HCT116 (cell line): Measurements from ENCODE around the gene SGIP1. TPM values are rescaled to one million over a fixed set of nuclear protein-coding genes. Genes with fewer than 3 reads are reported as not detected.

Source experiments
- ATAC-seq: fragments of 200-7000 bp; cut with Tn5 transposase; 2 replicates; pipeline ENCODE4 v1.9.1; 2020; ENCODE audit warnings: mild to moderate bottlenecking, moderate library complexity
- BruUV-seq: library from RNA; stranded (reverse); fragments of 400-500 nt; replicated peaks from 2 replicates; lab custom pipeline; 2021; lab: Mats Ljungman, UMichigan
- CTCF ChIA-PET: fragments of 300-600 bp; sonication (Branson Sonifier 250); formaldehyde crosslinking; loops from one replicate; lab custom pipeline; 2021; ENCODE audit warnings: antibody characterized with exemption; lab: Charles Lee
- POLR2A ChIA-PET: fragments of 300-600, 350-600 bp; sonication (Branson Sonifier 250); formaldehyde crosslinking; loops from one replicate; lab custom pipeline; 2021; ENCODE audit warnings: antibody characterized with exemption; lab: Charles Lee
- RAD21 ChIA-PET, 2 experiments: fragments of 300-600 bp; sonication (Branson Sonifier 250); formaldehyde crosslinking; loops; one replicate each; lab custom pipeline; 2023; ENCODE audit warnings: low total read pairs in 2 of 2; ENCODE audit not compliant: uncharacterized antibody in 2 of 2, unreplicated experiment in 2 of 2, low non-redundant PET in 1 of 2; lab: Charles Lee
- DNase-seq: peaks from one replicate; pipeline ENCODE4 v3.0.0-alpha.2; 2010; ENCODE audit warnings: low read depth, low spot score
- H2AFZ ChIP-seq: fragments of 200-600 bp; shearing (Covaris generic), sonication (generic); 2 replicates; pipeline ENCODE4 v1.6.1; 2017; ENCODE audit warnings: low read depth, mixed run types, mixed read lengths, antibody characterized with exemption, low read length; ENCODE audit not compliant: poor library complexity, severe bottlenecking
- H3K27ac ChIP-seq: 2 replicates; pipeline ENCODE4 v1.5.1; 2012; ENCODE audit warnings: low read depth, low read length
- H3K27me3 ChIP-seq: fragments of 200-600 bp; sonication (generic); 2 replicates; pipeline ENCODE4 v1.6.1; 2016; ENCODE audit warnings: mixed run types, low read length, mixed read lengths; ENCODE audit not compliant: insufficient read depth
- H3K36me3 ChIP-seq, 2 experiments: fragments of 200-500 bp in 1 of 2; fragments of 200-600 bp in 1 of 2; sonication (Bioruptor generic) in 1 of 2; sonication (generic) in 1 of 2; 2 replicates each; pipeline versions ENCODE4 v1.5.1 to v1.6.1; 2014 to 2016; ENCODE audit warnings: low read length in 2 of 2, inconsistent platforms in 1 of 2, mixed read lengths in 1 of 2, mixed run types in 1 of 2; ENCODE audit not compliant: insufficient read depth in 2 of 2, control insufficient read depth in 1 of 2
- H3K4me1 ChIP-seq, 2 experiments: fragments of 200-600 bp in 1 of 2; sonication (generic) in 1 of 2; 2 replicates each; pipeline versions ENCODE4 v1.5.1 to v1.6.1; 2012 to 2017; ENCODE audit warnings: low read length in 2 of 2, inconsistent platforms in 1 of 2, mild to moderate bottlenecking in 1 of 2, mixed read lengths in 1 of 2, mixed run types in 1 of 2, moderate library complexity in 1 of 2; ENCODE audit not compliant: insufficient read depth in 2 of 2, control insufficient read depth in 1 of 2
- H3K4me2 ChIP-seq: fragments of 200-600 bp; sonication (generic); 2 replicates; pipeline ENCODE4 v1.6.1; 2017; ENCODE audit warnings: mixed run types, low read length, mixed read lengths
- H3K4me3 ChIP-seq, 2 experiments: fragments of 200-600 bp in 1 of 2; sonication (generic) in 1 of 2; replicated peaks in 1 of 2; 2 replicates each; pipeline ENCODE4 v1.5.1; 2011 to 2016; ENCODE audit warnings: low read length in 2 of 2, control low read depth in 1 of 2, low read depth in 1 of 2, mild to moderate bottlenecking in 1 of 2, mixed read lengths in 1 of 2, mixed run types in 1 of 2
- H3K79me2 ChIP-seq: fragments of 200-600 bp; sonication (generic); 2 replicates; pipeline ENCODE4 v1.6.1; 2017; ENCODE audit warnings: mild to moderate bottlenecking, mixed run types, low read length, moderate library complexity, mixed read lengths; ENCODE audit not compliant: insufficient read depth
- H3K9ac ChIP-seq: fragments of 200-600 bp; sonication (generic); 2 replicates; pipeline ENCODE4 v1.6.1; 2016; ENCODE audit warnings: low read length, mixed read lengths
- H3K9me2 ChIP-seq: fragments of 200-600 bp; sonication (generic), shearing (Covaris generic); 2 replicates; pipeline ENCODE4 v1.6.1; 2017; ENCODE audit warnings: mixed run types, mild to moderate bottlenecking, moderate library complexity; ENCODE audit not compliant: insufficient read depth
- H3K9me3 ChIP-seq, 2 experiments: fragments of 200-500 bp in 1 of 2; fragments of 200-600 bp in 1 of 2; sonication (Bioruptor generic) in 1 of 2; sonication (generic) in 1 of 2; 2 replicates each; pipeline ENCODE4 v1.6.1; 2014 to 2017; ENCODE audit warnings: low read length in 2 of 2, mixed read lengths in 2 of 2, inconsistent platforms in 1 of 2, low read depth in 1 of 2, mild to moderate bottlenecking in 1 of 2, mixed run types in 1 of 2, moderate library complexity in 1 of 2; ENCODE audit not compliant: control insufficient read depth in 1 of 2, insufficient read depth in 1 of 2
- H4K20me1 ChIP-seq: fragments of 200-600 bp; sonication (generic), shearing (Covaris generic); 2 replicates; pipeline ENCODE4 v1.6.1; 2017; ENCODE audit warnings: mixed run types, mild to moderate bottlenecking, moderate library complexity; ENCODE audit not compliant: insufficient read depth
- CBX3 ChIP-seq: IDR thresholded peaks from 2 replicates; pipeline ENCODE4 v1.6.1; 2012; ENCODE audit warnings: low read depth
- CEBPB ChIP-seq: IDR thresholded peaks from 2 replicates; pipeline ENCODE4 v1.6.1; 2012; ENCODE audit warnings: low read depth
- EGR1 ChIP-seq: IDR thresholded peaks from 2 replicates; pipeline ENCODE4 v1.6.1; 2012; ENCODE audit warnings: low read depth
- EZH2 ChIP-seq: fragments of 200-600 bp; sonication (generic); IDR thresholded peaks from 2 replicates; pipeline ENCODE4 v1.6.1; 2017; ENCODE audit warnings: antibody characterized with exemption, mixed run types
- FOSL1 ChIP-seq: IDR thresholded peaks from 2 replicates; pipeline ENCODE4 v1.6.1; 2012; ENCODE audit warnings: low read depth
- POLR2A ChIP-seq: IDR thresholded peaks from 2 replicates; pipeline ENCODE4 v1.7.0; 2011; ENCODE audit warnings: borderline replicate concordance; ENCODE audit not compliant: insufficient read depth, insufficient read length; ENCODE audit errors: extremely low read depth
- POLR2AphosphoS5 ChIP-seq: IDR thresholded peaks from 2 replicates; pipeline ENCODE4 v1.6.1; 2011; ENCODE audit warnings: mild to moderate bottlenecking, low read depth, low read length, moderate library complexity
- RAD21 ChIP-seq: IDR thresholded peaks from 2 replicates; pipeline ENCODE4 v1.6.1; 2012; ENCODE audit warnings: low read depth, mild to moderate bottlenecking
- SIN3A ChIP-seq: IDR thresholded peaks from 2 replicates; pipeline ENCODE4 v1.6.1; 2012; ENCODE audit warnings: low read depth
- SP1 ChIP-seq: IDR thresholded peaks from 2 replicates; pipeline ENCODE4 v1.6.1; 2012; ENCODE audit warnings: low read depth
- SRF ChIP-seq: IDR thresholded peaks from 2 replicates; pipeline ENCODE4 v1.6.1; 2012; ENCODE audit warnings: low read depth
- TCF7L2 ChIP-seq: IDR thresholded peaks from 2 replicates; pipeline ENCODE4 v1.7.0; 2011; ENCODE audit warnings: borderline replicate concordance, inconsistent platforms; ENCODE audit not compliant: insufficient read depth, insufficient read length; ENCODE audit errors: extremely low read depth
- YY1 ChIP-seq: IDR thresholded peaks from 2 replicates; pipeline ENCODE4 v1.6.1; 2011; ENCODE audit warnings: low read length, low read depth, moderate library complexity, mild to moderate bottlenecking; ENCODE audit not compliant: insufficient replicate concordance; ENCODE audit errors: extremely low read depth
- ZNF274 ChIP-seq: fragments of 200-500 bp; sonication (Bioruptor generic); IDR thresholded peaks from 2 replicates; pipeline ENCODE4 v1.6.1; 2014; ENCODE audit warnings: mild to moderate bottlenecking, low read depth, low read length, inconsistent platforms
- intact Hi-C: fragments of 100-400 bp; cut with micrococcal nuclease; formaldehyde crosslinking; loops from 2 replicates; pipeline ENCODE4 v1.10.0; 2022
- total RNA-seq: library from RNA; stranded (reverse); gene quantifications from one replicate; pipeline ENCODE4 v1.2.1, GENCODE V29; 2021; ENCODE audit not compliant: unreplicated experiment
- TF ChIP-seq, protein P1 (sequence below): IDR thresholded peaks from 2 replicates; pipeline ENCODE4 v1.6.1; 2012
- TF ChIP-seq, protein P2 (sequence below): IDR thresholded peaks from 2 replicates; pipeline ENCODE4 v1.6.1; 2012
- TF ChIP-seq, protein P3 (sequence below): IDR thresholded peaks from 2 replicates; pipeline ENCODE4 v1.6.1; 2011; ENCODE audit warnings: mild to moderate bottlenecking, low read length, moderate library complexity; ENCODE audit not compliant: insufficient replicate concordance; ENCODE audit errors: extremely low read depth
- TF ChIP-seq, protein P4 (sequence below), 3 experiments: fragments of 200-600 bp in 1 of 3; sonication (generic) in 1 of 3; IDR thresholded peaks in 2 of 3; conservative IDR thresholded peaks in 1 of 3; 2 replicates each; pipeline ENCODE4 v1.5.1; 2012 to 2017; ENCODE audit warnings: low read depth in 2 of 3, low read length in 2 of 3, antibody characterized with exemption in 1 of 3, borderline replicate concordance in 1 of 3, control low read depth in 1 of 3, mild to moderate bottlenecking in 1 of 3, mixed read lengths in 1 of 3, mixed run types in 1 of 3, moderate library complexity in 1 of 3; ENCODE audit not compliant: insufficient read depth in 1 of 3

Gene SGIP1
- total RNA-seq, 1 experiment from 2014 or later, result 0.15 TPM

DNA sequence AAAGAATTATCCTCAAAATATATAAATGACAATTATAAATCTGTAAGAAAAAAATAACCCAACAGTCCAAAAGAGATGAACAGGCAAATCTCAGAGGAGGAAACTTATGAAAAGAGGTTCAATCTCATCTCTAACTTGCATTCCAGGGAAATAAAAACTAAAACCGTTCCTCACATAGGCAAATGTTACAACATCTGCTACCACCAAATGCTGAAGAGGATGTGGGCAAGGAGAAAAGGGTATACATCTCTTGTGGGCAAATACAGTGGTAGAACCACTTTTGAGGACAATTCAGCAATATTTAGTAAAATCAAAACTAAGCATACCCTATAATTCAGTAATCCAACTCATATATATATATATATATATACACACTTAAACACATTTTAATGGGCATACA is 33.7 kb upstream of the SGIP1 start:
- no peak for ATAC-seq
- no peak overlapping the region for H3K4me3 ChIP-seq
- H4K20me1 ChIP-seq, result no peaks in the 10 kb centered on the region
- H3K27ac ChIP-seq, result no peak overlapping the region
- H3K9me2 ChIP-seq, result 0 out of 2 replicates have a peak, but pooled peaks cover 3% of the 10 kb centered on the region
- intact Hi-C loops, result loop anchor here (5.0 kb wide), 1 partner anchor 227 kb away; no protein-coding TSS in a partner anchor
- H3K9me3 ChIP-seq, result no peaks in the 10 kb centered on the region
- H3K36me3 ChIP-seq, result no peaks in the 10 kb centered on the region
- no peaks in the 10 kb centered on the region for H3K79me2 ChIP-seq
- CTCF ChIA-PET, result no interaction called here
- TF ChIP-seq CEBPB (no peak), EGR1 (no peak), POLR2A (no peak), TCF7L2 (no peak), YY1 (no peak), SIN3A (no peak), CBX3 (no peak), EZH2 (no peak), POLR2AphosphoS5 (no peak), SP1 (no peak), FOSL1 (no peak), SRF (no peak), RAD21 (no peak), ZNF274 (no peak)
- TF ChIP-seq, protein P1, sequence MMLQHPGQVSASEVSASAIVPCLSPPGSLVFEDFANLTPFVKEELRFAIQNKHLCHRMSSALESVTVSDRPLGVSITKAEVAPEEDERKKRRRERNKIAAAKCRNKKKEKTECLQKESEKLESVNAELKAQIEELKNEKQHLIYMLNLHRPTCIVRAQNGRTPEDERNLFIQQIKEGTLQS, result no peak
- TF ChIP-seq, protein P2, sequence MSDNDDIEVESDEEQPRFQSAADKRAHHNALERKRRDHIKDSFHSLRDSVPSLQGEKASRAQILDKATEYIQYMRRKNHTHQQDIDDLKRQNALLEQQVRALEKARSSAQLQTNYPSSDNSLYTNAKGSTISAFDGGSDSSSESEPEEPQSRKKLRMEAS, result no peak
- TF ChIP-seq, protein P3, sequence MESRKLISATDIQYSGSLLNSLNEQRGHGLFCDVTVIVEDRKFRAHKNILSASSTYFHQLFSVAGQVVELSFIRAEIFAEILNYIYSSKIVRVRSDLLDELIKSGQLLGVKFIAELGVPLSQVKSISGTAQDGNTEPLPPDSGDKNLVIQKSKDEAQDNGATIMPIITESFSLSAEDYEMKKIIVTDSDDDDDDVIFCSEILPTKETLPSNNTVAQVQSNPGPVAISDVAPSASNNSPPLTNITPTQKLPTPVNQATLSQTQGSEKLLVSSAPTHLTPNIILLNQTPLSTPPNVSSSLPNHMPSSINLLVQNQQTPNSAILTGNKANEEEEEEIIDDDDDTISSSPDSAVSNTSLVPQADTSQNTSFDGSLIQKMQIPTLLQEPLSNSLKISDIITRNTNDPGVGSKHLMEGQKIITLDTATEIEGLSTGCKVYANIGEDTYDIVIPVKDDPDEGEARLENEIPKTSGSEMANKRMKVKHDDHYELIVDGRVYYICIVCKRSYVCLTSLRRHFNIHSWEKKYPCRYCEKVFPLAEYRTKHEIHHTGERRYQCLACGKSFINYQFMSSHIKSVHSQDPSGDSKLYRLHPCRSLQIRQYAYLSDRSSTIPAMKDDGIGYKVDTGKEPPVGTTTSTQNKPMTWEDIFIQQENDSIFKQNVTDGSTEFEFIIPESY, result no peak
- TF ChIP-seq, protein P4, sequence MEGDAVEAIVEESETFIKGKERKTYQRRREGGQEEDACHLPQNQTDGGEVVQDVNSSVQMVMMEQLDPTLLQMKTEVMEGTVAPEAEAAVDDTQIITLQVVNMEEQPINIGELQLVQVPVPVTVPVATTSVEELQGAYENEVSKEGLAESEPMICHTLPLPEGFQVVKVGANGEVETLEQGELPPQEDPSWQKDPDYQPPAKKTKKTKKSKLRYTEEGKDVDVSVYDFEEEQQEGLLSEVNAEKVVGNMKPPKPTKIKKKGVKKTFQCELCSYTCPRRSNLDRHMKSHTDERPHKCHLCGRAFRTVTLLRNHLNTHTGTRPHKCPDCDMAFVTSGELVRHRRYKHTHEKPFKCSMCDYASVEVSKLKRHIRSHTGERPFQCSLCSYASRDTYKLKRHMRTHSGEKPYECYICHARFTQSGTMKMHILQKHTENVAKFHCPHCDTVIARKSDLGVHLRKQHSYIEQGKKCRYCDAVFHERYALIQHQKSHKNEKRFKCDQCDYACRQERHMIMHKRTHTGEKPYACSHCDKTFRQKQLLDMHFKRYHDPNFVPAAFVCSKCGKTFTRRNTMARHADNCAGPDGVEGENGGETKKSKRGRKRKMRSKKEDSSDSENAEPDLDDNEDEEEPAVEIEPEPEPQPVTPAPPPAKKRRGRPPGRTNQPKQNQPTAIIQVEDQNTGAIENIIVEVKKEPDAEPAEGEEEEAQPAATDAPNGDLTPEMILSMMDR (IDR thresholded peaks at IDR 0.05 in 2 of 3, conservative IDR thresholded peaks at IDR 0.05 in 1 of 3; ENCODE audit: borderline replicate concordance in 1 of 3, insufficient read depth in 1 of 3, low read depth in 2 of 3, low read length in 2 of 3), result no peak
- TF ChIP-seq, all 23 proteins: peak for 0
- Histone ChIP-seq H3K4me2 (no peak overlapping the region), H2AFZ (no peak overlapping the region), H3K4me1 (no peaks in the 10 kb centered on the region; a peak in 1 of 4 replicates), H3K27me3 (no peaks in the 10 kb centered on the region), H3K9ac (no peak overlapping the region)
- no peak for DNase-seq
- ChIA-PET POLR2A (no interaction called here), RAD21 (no interaction called here)
- BruUV-seq, result no TSS peak
